Measurements from ENCODE around the gene PHACTR3.

The PHACTR3 gene

DNA sequence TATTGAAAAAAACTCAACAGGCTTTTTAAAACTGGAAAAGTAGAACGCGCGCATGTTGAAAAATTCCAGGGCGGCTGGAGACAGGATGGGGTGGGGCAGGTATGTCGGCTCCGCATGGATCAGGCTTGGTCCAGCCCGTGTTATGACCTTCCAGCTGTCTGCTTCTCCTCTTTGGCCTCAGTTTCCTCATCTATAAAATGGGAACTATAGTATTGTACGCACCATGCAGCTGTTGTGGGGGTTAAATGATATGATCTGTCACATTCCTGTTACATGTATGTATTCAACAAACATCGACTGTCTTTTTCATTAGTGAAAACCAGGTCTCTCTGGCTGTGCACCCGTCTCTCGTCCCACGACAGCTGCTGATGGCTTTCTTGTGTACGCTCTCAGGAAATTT is 18.8 kb downstream of the PHACTR3 start:
- DNase-seq, result no peak

DNA sequence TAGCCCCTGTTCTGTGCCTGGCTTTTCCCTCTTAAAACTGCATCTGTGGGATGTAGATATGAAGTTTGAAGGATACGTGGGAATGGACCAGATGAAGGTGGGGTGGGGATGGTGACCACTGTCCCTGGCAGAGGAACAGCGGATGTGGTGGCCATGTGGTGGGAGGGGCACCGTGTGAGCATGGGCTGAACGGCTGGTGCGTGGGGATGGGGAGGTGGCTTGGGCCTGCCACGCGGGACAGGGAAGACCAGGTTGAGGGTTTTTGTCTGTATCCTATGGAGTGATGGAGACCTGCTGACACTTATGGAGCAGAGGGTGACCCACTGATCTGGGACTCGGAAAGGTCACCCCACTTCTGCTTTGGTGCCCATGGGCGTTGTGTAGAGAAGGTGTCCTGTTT is 19.2 kb downstream of the PHACTR3 start:
- DNase-seq, result no peak

DNA sequence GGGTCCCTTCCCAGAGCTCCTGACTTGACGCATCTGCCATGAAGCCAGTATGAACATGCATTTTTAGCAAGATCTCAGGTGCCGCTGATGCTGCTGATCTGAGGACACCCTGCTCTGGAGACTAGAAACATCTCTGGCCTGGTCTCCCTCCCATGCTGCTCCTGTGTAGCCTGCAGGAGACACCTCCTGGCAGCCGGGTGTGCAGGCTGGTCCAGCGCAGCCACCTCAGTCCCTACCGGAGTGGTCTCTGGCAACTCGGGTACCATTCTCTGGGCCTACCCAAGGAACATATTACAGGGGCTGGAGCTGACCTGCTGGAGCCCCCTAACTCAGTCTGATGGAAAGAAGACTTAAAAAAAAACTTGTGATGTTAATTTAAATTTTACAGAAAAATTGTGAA is 20.1 kb downstream of the PHACTR3 start:
- no peak for DNase-seq

DNA sequence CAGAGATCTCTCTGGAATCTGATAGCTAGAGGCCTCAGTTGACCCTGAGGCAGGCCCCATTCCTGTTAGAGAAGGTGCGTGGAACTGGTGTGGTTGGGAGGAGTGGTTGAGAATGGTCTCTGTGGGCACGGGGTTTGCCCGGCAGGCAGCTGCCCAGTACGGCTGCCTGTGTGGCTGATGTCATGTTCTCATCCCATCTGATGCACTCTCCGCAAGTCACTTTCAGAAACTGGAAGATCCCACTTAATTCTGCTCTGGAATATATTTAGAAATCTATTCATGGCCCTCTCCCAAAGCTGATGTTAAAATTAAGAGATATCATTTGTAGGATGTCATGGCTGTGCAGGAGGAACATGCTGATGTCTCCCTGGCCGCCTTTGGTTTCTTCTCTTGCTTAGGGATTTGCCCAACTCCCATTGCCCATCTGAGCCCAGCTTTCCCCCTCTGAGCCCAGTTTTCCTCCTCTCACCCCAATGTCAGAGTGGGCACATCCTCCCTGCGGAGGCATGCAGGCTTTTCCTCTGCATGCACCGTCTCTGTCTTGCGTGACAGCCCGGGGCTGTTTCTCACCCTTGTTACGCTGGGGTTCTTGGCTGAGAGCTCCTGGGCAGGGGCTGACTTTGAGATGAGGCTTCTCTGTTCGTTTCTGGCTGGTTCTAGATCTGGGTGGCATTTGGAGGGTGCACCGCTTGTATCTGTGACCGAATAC is 21.0 kb downstream of the PHACTR3 start:
- no peak for DNase-seq

DNA sequence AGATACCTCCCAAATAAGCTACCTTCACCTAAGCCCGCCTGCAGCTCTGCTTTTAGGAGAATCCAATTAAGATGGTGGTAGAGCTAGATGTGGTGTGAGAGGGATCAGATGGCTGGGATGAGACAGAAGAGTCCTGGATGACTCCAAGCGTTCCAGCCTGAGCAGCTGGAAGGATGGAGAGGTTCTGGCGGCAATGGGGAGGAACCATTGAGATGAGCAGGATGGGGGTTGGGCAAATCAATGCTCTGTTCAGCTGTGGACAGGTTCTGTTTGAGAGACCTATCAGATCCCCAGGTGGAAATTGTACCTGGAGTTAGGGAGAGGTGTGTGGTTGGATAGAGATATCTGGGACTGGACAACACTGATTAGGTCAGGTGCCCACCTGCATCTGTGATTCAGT is 23.0 kb downstream of the PHACTR3 start:
- DNase-seq, result no peak

DNA sequence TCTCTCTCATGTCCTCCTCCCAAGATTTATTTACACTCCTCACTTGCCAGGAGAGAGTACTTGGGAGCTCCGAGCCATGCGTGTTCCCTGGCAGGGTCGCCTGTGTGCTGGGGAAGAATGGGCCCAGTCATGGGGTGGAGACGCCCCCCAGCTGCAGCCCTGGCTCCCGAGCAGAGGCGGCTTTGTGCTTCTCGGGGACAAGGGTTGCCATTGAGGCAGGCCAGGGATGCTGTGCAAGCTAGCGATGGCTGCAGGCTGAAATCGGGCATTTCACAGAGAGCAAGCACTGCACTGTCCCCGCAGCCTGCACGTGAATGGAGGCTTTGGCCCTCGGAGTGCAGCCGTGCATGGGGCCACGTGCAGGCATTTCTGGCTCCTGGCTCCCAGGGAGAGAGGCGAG is 23.8 kb downstream of the PHACTR3 start:
- no peak for DNase-seq

DNA sequence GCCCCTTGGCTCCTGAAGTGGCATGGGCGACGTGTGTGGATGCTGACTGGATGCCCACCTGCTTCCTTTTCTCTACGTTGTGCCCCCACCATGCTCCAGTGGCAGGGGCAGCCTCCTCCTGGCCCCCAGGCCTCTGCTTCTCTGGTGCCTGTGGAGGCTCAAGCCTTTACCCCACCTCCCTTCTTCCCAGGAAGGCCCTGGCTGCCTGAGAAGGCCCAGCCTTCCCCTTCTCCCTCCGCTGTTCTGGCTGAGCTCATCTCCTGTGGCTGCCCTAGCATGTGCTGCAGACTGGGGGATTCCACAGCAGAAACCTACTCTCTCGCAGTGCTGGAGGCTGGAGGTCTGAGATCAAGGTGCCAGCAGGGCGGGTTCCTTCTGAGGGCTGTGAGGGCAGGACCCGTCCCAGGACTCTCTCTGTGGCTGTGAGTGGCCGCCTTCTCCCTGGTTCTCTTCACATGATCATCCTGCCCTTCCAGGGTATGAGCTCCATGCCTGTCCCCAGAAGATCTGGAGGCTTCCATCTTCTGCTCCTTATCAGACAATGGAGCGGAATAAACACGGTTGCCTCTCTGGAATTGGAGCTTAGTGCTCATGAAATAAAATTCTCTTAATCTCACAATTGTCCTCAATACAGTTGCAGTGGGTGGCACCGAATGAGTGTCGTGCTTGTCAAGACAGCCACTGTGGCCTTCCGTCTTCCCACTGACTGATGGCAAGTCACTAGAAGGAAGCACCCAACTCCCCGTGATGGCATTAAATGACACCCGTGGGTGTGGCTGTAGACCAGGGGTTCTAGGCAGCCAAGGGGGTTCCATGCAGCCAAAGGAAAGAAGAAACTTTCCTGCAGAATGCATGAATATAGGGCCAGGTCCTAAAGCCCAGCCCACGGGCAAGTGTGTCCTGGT is 25.1 kb downstream of the PHACTR3 start:
- DNase-seq, result no peak

DNA sequence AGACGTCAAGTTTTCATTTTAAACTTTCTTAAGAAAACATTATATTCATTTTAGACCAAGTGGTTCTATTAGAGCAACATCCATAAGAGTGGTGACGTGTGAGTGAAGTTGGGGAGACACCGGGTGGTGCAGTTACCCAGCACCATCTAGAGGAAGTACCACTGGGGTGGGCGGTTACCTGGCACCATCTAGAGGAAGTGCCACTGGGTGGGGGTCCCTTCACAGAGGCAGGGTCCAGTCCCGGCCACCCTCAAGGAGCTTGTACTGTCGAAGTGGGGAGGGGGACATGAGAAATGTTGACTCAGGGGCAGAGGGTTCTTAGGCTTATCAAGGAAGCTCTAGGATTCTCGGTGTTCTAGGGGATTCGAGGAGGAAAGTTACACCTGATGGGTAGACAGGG is 26.2 kb downstream of the PHACTR3 start:
- no peak for DNase-seq

DNA sequence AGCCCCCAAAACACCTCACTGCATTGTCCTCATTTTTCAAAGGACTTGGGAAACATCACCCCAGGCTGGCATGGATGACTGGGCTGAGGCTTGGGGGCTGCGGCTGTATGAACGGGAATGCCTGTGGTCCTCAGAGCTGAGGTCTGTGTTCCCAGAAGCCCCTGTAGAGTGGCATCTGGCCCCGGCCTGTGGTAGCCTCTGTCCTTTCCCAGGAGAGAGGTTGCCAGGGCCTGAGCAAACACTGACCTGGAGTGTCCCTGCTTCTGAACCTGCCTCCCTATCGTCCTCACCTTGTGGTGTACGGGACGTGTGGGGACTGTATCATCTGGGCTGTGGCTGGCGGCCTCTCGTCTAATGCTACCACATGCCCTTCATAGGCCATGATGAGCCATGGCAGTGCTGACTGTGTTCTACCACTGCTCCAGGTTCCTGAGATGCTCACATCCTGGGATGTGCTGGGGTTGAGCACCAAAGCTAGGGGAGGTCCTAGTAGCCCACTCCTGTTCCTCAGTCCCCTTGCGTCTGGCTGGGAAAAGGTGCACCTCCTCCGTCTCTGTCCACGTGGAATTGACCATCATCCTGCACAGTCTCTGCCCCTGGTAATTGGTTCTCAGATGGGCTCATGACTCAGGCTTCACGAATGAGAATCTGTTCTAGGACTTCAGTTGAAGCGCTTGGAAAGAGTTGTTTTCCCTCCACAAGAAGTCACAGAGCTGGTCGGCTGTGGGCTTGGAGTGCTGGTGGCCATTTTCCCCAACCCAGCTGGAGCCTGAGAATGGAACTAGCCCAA is 27.6 kb downstream of the PHACTR3 start:
- DNase-seq, result no peak

DNA sequence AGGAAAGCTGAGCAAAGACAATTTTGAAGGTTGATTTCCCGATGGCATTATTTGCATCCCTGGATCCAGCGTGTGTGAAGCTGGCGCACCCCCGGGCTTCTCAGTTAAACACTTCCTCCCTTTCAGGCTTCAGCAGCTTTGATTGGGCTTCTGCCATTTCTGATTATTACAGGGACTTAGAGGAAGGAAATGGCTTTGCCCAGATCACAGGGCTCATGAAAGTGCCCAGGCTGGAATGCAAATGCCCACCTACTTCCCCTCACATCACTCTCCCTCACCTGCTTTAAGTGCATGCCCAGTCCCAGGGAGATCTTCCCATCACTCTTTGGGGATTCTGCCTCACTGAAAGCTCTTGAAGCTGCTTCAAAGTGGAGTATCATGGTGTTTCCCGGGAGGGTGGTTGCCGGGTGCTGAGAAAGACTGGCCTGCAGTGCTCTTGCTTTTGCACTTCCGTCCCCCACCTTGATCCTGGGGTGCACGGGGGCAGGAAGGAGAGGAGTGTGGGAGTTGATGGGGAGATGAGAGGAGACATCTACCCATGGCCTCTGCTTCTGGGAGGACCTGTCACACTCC is 28.3 kb downstream of the PHACTR3 start:
- DNase-seq, result no peak

DNA sequence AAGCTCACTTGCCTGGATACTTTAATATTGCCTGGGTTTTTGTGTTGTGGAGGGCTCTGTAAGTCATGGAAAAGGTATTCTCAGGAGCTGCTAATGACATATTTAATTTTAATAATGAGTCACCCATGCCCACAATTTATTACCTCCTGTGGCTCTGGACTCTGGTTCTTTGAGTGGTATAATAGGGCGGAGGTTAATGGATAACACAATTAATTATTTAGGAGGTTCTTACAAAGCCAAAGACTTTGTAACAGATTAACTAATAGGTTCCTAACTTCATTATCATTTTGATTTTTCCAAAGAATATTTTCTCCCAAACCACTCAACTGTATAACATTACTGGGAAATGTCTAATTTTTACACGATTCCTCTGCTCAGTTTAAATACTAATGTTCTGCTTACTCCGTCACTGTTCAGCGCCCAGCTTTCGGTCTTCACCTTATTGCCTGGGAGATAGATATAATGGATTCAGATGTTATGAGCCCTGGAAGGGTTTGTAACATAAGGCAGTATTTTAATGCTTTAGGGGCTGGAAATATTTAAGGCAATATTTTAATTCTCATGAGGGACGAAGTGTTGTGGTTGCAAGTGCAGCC is 29.4 kb downstream of the PHACTR3 start:
- DNase-seq, result no peak

DNA sequence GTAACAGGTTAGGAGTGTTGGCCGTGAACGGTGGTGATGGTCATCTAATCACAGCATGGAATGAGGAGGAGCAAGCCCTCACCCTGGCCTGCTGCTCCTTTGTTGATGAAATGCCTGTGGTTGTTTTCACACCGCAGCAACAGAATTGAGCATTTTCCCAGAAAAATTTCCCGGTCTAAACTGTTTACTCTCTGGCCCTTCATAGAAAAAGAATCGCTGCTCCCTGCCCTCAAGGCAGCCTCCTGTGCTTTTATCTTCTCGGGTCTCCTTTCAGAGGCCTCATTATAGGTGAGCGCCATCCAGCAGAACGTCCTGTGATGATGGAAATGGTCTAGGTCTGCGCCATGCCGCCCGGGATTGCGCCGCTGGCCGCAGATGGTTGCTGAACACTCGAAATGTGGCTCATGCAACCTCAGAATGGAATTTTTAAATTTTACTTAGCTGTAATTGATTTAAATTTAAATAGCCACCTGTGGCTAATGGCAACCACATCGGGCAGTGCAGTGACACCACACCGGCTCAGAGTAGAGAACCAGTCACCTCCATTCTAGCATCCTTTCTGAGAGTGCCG is 30.2 kb downstream of the PHACTR3 start:
- no peak for DNase-seq

DNA sequence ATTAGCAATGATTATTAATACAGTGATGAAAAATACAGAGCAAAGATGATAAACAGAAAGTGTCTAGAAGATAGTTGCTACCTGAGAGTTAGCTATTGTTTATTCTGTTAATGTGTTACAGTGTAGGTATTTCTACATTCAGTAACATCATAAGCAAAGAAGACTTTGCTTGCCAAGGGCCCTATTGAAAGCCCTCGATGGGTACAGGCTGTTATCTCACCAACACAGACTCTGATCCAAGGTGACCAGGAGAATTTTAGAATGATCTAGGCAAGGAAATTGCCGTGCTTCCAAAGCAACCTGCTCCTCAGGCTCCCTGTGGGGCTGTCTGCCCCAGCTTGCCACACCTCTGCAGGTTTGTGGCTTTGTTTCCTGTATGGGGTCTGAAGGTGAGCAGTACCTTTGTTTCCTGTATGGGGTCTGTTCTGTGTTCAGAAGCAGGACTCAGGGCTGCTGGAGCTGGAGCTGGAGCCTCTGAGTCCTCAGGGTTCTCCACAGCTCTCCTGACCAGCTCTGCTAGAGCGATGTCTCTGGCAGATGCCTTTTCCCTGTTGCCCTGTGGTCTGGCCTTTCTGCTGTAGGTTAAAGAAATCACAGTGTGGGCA is 32.5 kb downstream of the PHACTR3 start:
- no peak for DNase-seq

DNA sequence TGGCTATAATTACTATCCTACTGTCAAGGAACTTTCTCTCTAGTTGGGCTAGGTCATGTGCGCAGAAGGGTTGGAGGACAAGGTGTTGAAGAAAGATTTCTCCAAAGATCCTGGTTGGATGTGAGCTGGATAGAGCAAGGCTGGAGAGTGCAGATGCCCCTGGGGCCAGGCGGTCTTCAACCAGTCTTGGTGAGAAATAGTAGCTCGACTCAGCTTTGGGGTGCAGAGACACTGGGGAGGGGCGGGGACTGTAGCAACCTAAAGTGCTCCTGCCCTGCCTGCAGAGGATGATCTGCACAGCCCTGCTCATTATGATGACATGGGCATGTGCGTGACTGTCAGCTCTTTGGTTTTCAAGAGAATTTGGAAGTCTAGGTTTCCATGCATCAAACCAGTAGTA is 35.9 kb downstream of the PHACTR3 start:
- DNase-seq, result no peak

DNA sequence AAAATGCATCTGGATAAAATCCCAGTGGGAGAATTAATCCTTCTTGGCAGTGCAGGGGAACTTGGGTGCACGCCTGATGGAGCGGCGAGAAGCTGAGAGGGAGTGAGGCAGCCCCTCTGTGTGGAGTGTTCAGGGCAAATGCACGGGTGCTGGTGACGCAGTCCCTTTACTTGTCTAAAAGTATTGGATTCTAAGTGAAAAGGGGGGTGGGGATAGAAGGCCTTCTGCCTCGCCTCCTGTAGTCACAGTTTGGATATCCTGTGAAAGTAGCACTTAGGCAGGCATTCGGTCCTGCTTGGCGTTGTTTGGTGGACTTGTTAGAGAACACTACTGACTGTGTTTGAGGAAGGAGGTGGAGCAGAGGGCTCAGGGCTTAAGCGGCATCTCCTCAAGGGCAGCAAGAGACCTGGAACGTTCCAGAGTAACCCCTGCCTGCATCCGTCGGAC is 39.3 kb downstream of the PHACTR3 start:
- no peak for DNase-seq

DNA sequence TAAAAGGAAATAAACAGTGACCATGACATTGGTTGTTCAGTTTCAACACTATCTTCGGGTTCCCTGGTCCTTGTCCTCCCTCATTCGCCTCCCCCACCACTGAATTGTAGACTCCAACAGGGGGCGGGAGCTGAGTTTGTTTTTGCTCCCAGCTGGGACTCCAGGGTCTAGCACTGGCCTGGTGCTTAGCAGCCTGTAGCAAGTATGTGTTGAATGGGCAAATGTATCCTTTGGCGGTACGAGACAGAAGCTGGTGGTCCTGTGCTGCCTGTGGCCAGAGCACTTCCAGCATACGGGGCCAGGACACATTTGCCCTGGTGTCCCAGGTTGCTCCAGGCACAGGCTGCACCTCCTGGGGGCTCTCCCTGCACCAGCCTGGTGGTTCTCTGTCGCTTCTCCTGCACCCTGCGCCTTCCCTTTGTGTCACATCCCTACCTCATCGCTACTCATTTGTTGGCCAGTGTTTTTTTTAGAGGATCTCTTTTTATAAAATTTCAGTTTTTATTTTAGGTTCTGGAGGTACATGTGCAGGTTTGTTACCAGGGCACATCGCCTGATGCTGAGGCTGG is 40.1 kb downstream of the PHACTR3 start:
- DNase-seq, result no peak

DNA sequence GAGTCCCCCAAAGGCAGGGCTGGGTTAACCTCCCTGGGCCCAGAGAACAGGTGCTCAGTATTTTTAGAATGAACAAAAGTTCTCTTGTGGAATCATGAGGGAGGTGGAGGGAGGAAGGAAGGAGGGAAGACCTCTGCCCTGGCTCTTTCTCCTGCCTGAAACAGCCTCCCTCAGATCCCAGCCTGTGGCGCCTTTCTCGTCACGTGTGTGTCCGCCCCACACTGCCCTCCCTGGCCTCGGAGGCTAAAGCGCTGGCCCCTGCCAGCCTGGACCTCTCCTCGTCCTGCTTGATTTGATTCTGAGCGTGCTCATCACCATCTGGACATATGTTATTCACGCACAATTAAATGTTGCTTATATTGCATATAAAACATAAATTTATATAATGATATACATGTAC is 40.9 kb downstream of the PHACTR3 start:
- no peak for DNase-seq

DNA sequence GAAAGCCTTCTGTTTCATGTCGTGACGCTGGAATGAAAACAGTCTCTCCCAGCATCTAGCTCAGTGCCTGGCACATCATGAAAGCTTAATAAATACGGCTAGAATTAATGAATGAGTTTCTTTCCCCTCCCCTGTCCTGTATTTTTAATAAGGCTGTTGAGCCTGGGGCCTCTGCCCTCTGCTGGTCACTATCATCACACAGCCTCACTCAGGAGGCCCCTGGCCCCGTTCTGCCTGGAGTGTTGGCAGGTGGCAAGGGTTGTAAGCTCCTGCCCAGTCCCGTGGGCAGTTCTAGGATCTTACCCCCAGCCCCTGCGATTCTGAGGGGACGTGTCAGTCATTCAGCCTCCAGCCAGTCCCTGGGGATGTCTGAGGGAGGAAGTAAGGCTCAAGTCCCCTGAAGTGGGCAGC is 41.4 kb downstream of the PHACTR3 start:
- no peak for DNase-seq

DNA sequence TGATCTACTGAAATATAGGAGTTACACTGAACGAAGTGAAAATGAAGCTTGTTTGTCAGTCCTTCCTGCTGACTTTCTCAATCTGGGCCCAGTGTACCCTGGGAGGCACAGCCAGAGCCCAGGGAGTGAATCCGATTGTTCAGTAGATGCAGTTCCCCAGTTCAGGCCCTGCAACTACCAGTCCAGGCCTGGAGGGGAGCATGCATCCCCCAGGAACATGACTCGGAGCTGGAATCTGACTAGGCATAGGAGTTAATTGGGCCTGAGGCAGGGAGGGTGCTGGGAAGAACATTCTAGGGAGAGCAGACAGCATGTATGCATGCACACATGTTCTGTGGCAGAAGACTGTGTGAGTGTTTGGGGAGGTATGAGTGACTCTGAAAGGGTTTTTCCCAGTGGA is 42.1 kb downstream of the PHACTR3 start:
- DNase-seq, result no peak

DNA sequence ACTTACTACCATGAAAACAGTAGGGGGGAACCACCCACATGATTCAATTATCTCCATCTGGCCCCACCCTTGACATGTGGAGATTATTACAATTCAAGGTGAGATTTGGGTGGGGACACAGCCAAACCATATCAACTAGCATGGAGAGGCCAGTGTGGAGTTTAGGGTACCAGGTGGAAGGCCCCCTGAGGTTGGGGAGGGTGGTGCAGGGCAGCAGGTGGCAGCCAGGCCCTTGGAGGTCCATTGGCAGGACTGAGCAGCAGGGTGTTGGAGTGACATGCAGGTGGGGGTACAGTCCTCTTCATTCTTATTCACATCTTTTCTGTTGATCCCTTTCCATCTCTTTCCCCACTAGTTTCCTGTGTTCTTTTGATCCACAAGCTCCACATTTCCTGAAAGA is 42.9 kb downstream of the PHACTR3 start:
- DNase-seq, result no peak

DNA sequence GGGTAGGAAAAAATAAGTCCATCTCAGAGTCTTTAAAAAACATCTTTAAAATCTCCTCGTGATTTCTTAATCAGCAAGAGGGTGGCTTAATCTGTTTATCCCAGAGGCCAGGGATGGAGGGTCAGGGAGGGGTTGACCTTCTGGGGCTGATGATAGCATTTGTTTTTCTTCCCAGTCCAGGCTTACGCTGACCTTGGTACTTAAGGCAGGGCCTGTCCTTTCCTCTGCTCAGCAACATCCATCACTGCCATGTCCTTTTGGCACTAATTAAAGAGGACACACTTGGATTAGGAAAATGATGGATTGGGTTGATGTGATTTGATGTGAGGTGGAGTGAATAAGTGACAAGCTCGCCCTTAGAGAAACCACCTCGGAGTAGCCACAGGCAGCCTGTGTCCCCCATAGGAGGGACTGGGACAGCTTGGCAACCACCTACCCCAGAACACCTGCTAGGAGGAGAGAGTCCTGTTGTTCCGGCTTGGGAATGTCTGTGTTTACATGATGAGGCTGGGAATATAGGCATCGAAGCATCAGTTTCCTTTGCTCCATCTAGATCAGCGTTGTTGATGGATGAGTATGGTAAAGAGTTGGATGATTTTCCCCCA is 44.2 kb downstream of the PHACTR3 start:
- no peak for DNase-seq

All from HCEC 1CT (cell line).